BLaER1 treated with 17β-estradiol and CSF1 and Interleukin-3, amounts not matched to agents 10 nM and 100 nM (cell line): ENCODE results near the gene CELSR1.

Experiments used
- H3K27ac ChIP-seq, 11 experiments: shearing (Covaris generic); formaldehyde crosslinking; 2 replicates each; pipeline ENCODE4 v1.8.1; 2022
- H3K27me3 ChIP-seq, 11 experiments: shearing (Covaris generic); formaldehyde crosslinking; 2 replicates each; pipeline ENCODE4 v1.8.1; 2022
- H3K36me3 ChIP-seq, 11 experiments: shearing (Covaris generic); formaldehyde crosslinking; 2 replicates each; pipeline ENCODE4 v1.8.1; 2022
- H3K4me1 ChIP-seq, 10 experiments: shearing (Covaris generic); formaldehyde crosslinking; 2 replicates each; pipeline ENCODE4 v1.8.1; 2022
- H3K4me2 ChIP-seq, 11 experiments: shearing (Covaris generic); formaldehyde crosslinking; 2 replicates each; pipeline ENCODE4 v1.8.1; 2022
- H3K4me3 ChIP-seq, 10 experiments: shearing (Covaris generic); formaldehyde crosslinking; 2 replicates each; pipeline ENCODE4 v1.8.1; 2022
- H3K9ac ChIP-seq, 11 experiments: shearing (Covaris generic); formaldehyde crosslinking; 2 replicates each; pipeline ENCODE4 v1.8.1; 2022
- H3K9me3 ChIP-seq, 11 experiments: shearing (Covaris generic); formaldehyde crosslinking; replicated peaks in 1 of 11; 2 replicates each; pipeline ENCODE4 v1.8.1; 2022
- H4K20me1 ChIP-seq, 11 experiments: shearing (Covaris generic); formaldehyde crosslinking; 2 replicates each; pipeline ENCODE4 v1.8.1; 2022
- Cebpa-rat ChIP-seq, 11 experiments: shearing (Covaris generic); IDR thresholded peaks; 2 replicates each; pipeline ENCODE4 v1.8.1; 2022

CELSR1 gene

DNA sequence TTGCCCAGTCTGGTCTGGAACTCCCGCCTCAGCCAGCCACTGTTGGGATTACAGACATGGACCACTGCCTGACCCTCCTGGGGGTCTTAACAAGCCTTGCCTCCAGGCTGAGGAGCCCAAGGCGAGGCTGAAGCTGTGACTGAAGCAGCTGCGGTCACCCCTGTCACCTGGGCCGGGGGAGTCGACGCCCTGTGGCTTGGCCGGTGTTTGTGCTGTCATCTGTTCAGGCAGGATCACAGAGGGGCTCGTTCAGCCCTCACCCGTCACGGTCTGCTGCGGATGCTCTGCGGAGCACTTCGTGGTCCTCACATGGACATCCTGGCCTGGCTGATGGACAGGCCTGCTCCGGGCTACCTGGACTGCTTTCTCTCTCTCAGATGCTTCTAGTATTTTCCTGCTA, 178.1 kb downstream of the CELSR1 start:
- Histone ChIP-seq H3K27ac (no peak overlapping the region), H3K4me3 (no peak overlapping the region), H3K4me1 (peaks cover 25 to 68% (median 59%) of the 10 kb centered on the region in 10 experiments), H4K20me1 (peaks cover 15 to 98% (median 89%) of the 10 kb centered on the region in 11 experiments; a peak in 21 of 22 replicates), H3K9me3 (no peaks in the 10 kb centered on the region), H3K9ac (no peak overlapping the region), H3K4me2 (no peak overlapping the region), H3K27me3 (peaks cover 6 to 38% (median 30%) of the 10 kb centered on the region in 11 experiments; a peak in 20 of 22 replicates), H3K36me3 (peaks cover 7 to 50% (median 42%) of the 10 kb centered on the region in 11 experiments)
- no peak for TF ChIP-seq Cebpa-rat (IDR thresholded peaks at IDR 0.05)

GRCh38 chr22:46358766-46359165, 178.7 kb downstream of the CELSR1 start:
- peaks cover 21 to 98% (median 89%) of the 10 kb centered on the region in 11 experiments; a peak in 21 of 22 replicates for H4K20me1 ChIP-seq
- H3K27ac ChIP-seq = no peak overlapping the region
- peaks cover 23 to 68% (median 59%) of the 10 kb centered on the region in 10 experiments for H3K4me1 ChIP-seq
- H3K27me3 ChIP-seq = peaks cover 0 to 32% (median 24%) of the 10 kb centered on the region in 11 experiments; a peak in 19 of 22 replicates
- H3K4me2 ChIP-seq = no peak overlapping the region
- TF ChIP-seq Cebpa-rat (IDR thresholded peaks at IDR 0.05) = no peak
- no peaks in the 10 kb centered on the region for H3K9me3 ChIP-seq
- no peak overlapping the region for H3K4me3 ChIP-seq
- H3K36me3 ChIP-seq = peaks cover 13 to 56% (median 48%) of the 10 kb centered on the region in 11 experiments
- H3K9ac ChIP-seq = no peak overlapping the region

DNA sequence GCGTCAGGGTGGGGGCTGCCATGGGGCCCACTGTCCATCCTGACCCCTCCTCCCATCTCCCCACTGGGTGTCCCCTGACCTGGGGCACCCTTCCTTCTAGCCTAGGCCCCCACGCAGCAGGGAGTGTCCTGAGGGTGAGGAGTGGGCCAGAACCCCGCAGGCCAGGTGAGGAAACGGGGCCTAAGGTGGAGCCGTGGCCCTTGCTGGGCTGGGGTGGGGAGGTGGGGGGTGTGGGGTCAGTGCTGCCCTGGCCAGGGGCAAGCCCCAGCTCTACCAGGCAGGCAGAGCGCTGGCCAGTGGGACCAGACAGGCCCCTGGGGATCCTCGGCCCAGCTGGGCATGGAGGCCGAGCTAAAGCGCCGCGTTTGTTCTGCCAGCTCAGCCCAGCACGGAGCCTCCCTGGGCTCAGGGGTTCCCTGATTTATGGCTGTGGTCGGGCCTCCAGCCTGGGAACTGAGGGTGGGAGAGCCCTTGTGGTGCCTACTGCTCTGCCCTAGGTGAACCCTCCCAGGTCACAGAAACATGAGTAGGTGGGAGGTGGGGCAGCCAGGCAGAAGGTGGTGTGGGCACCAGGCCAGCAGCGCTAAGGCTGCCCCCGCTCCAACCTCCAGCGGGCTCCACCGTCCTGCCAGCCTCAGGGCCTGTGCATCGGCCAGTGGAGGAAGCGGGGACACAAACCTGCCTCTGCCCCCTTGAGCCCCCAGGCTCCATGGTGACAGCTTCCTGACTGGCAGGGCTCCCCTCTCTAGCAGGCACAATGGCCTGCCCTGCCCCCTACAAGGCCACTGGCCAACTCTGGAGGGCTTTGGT, 179.5 kb downstream of the CELSR1 start:
- Histone ChIP-seq H4K20me1 (peaks cover 29 to 98% (median 89%) of the 10 kb centered on the region in 11 experiments; a peak in 21 of 22 replicates), H3K27ac (no peak overlapping the region), H3K27me3 (peaks cover 0 to 24% (median 15%) of the 10 kb centered on the region in 11 experiments; a peak in 17 of 22 replicates), H3K4me2 (peak overlapping the region in 2 of 11 experiments; percentile 81 to 90; a peak in 2 of 22 replicates), H3K36me3 (peaks cover 20 to 65% (median 56%) of the 10 kb centered on the region in 11 experiments), H3K9me3 (no peaks in the 10 kb centered on the region), H3K4me1 (peaks cover 22 to 68% (median 59%) of the 10 kb centered on the region in 10 experiments), H3K9ac (no peak overlapping the region), H3K4me3 (no peak overlapping the region)
- TF ChIP-seq Cebpa-rat (IDR thresholded peaks at IDR 0.05) = no peak

DNA sequence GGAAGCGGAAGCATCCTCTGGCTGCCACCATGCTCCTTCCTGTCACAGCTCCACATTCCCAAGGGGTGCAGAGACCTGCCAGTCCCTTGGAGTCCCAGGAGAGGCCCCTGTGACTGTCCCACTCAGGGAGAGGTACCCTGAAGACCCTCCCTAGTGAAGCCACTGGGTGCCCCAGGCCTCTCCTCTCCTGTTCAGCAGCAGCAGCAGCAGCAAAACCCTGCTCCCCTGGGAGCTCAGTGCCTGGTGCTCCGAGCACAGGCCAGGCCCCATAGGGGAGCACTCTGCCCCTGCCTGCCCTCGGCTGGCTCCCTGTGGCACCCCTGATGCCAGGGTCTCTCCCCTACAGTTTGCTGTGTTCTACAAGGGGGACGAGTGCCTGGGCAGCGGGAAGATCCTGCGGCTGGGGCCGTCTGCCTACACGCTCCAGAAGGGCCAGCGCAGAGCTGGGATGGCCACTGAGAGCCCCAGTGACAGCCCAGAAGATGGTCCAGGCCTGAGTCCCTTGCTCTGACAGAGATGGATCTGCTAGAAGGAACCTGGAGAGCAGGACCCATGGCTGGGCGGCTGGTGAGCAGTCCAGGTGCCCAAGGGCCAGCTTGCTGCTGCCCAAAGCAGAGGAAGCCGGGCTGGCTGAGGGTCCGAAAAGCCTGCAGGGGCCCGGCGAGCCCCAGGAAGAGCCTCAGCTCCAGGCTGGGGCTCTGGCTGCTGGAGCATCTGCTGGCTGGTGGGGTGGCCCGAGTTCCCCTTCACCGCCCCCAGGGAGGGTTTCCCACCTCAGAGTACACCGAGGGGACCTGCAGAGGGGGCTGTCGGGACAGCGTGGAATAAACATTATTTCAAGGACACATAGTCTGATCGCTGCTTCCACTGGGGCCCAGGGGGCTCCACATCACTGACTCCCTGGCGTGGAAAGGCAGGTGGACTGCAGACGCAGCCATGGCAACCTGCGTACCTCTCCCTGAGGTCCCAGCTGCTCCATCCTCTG, 180.6 kb downstream of the CELSR1 start:
- peak overlapping the region in 8 of 11 experiments; percentile 10 to 64 (median 42); a peak in 12 of 22 replicates for H3K9ac ChIP-seq
- H3K9me3 ChIP-seq = no peaks in the 10 kb centered on the region
- H3K27ac ChIP-seq = peak overlapping the region in 5 of 11 experiments; percentile 23 to 48 (median 35); a peak in 7 of 22 replicates
- H3K27me3 ChIP-seq = peaks cover 0 to 15% (median 5%) of the 10 kb centered on the region in 11 experiments; a peak in 12 of 22 replicates
- H3K4me1 ChIP-seq = peaks cover 15 to 68% (median 59%) of the 10 kb centered on the region in 10 experiments
- H4K20me1 ChIP-seq = peaks cover 39 to 98% (median 89%) of the 10 kb centered on the region in 11 experiments; a peak in 21 of 22 replicates
- H3K36me3 ChIP-seq = peaks cover 31 to 76% (median 67%) of the 10 kb centered on the region in 11 experiments
- no peak overlapping the region for H3K4me3 ChIP-seq
- H3K4me2 ChIP-seq = peak overlapping the region; percentile 62 to 91 (median 81)
- TF ChIP-seq Cebpa-rat (IDR thresholded peaks at IDR 0.05) = no peak

DNA sequence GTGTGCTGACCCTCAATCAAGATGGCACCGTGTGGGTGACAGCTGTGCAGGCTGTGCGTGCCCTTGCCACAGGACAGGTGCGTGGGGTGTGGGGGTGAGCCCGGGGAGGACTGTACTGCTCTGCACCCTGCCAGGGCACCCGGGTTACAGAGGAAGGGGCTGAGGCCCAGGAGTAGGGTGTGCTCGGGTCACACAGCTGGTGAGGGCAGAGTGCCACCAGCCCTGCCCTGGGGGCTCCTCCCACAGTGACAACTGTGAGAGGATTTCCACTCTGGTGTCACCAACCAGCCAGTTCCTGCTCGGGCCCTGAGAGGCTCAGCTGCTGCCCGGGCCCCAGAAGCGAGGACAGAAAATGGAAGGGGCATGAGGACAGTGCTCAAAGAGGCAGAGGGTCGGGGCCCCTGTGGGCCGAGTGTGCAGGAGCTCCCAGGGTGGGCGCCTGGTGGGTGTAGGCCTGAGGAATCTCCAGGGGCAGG, 181.4 kb downstream of the CELSR1 start:
- Histone ChIP-seq H3K36me3 (peaks cover 39 to 84% (median 75%) of the 10 kb centered on the region in 11 experiments), H3K4me2 (peak overlapping the region; percentile 62 to 91 (median 81)), H3K4me1 (peaks cover 15 to 67% (median 59%) of the 10 kb centered on the region in 10 experiments), H3K27ac (peak overlapping the region in 9 of 11 experiments; percentile 11 to 48 (median 23); a peak in 11 of 22 replicates), H4K20me1 (peaks cover 39 to 99% (median 91%) of the 10 kb centered on the region in 11 experiments; a peak in 21 of 22 replicates), H3K4me3 (0 out of 20 replicates have a peak overlapping the region, but pooled peaks of 1 of the 10 experiments have one; percentile 14), H3K27me3 (peaks cover 0 to 12% (median 0%) of the 10 kb centered on the region in 11 experiments; a peak in 2 of 22 replicates), H3K9me3 (no peaks in the 10 kb centered on the region), H3K9ac (peak overlapping the region in 10 of 11 experiments; percentile 10 to 64 (median 40); a peak in 15 of 22 replicates)
- no peak for TF ChIP-seq Cebpa-rat (IDR thresholded peaks at IDR 0.05)

GRCh38 chr22:46355369-46355995, 181.9 kb downstream of the CELSR1 start:
- Histone ChIP-seq H3K36me3 (peaks cover 44 to 89% (median 80%) of the 10 kb centered on the region in 11 experiments), H3K27ac (peak overlapping the region in 9 of 11 experiments; percentile 11 to 48 (median 23); a peak in 10 of 22 replicates), H3K27me3 (0 out of 22 replicates have a peak, but pooled peaks cover 0 to 7% (median 0%) of the 10 kb centered on the region in 11 experiments), H3K9ac (peak overlapping the region in 10 of 11 experiments; percentile 10 to 64 (median 40); a peak in 15 of 22 replicates), H3K4me3 (peak overlapping the region in 1 of 10 experiments; percentile 14; a peak in 1 of 20 replicates), H3K4me2 (peak overlapping the region; percentile 62 to 91 (median 81)), H3K4me1 (peaks cover 15 to 67% (median 59%) of the 10 kb centered on the region in 10 experiments), H4K20me1 (peaks cover 39 to 99% (median 96%) of the 10 kb centered on the region in 11 experiments; a peak in 21 of 22 replicates), H3K9me3 (no peaks in the 10 kb centered on the region)
- TF ChIP-seq Cebpa-rat (IDR thresholded peaks at IDR 0.05) = no peak

GRCh38 chr22:46354993-46355305, 182.5 kb downstream of the CELSR1 start:
- Histone ChIP-seq H3K4me2 (peak overlapping the region in 9 of 11 experiments; percentile 50 to 91 (median 84); a peak in 15 of 22 replicates), H3K9me3 (no peaks in the 10 kb centered on the region)
- no peak for TF ChIP-seq Cebpa-rat (IDR thresholded peaks at IDR 0.05)

More at GRCh38 chr22:46354993-46355305, 182.5 kb downstream of the CELSR1 start:
- peaks cover 39 to 100% (median 98%) of the 10 kb centered on the region in 11 experiments; a peak in 21 of 22 replicates for H4K20me1 ChIP-seq
- no peak overlapping the region for H3K4me3 ChIP-seq
- 0 out of 22 replicates have a peak, but pooled peaks cover 0 to 4% (median 0%) of the 10 kb centered on the region in 11 experiments for H3K27me3 ChIP-seq
- H3K27ac ChIP-seq = no peak overlapping the region
- peaks cover 49 to 92% (median 83%) of the 10 kb centered on the region in 11 experiments for H3K36me3 ChIP-seq
- no peak overlapping the region for H3K9ac ChIP-seq
- peaks cover 15 to 67% (median 59%) of the 10 kb centered on the region in 10 experiments for H3K4me1 ChIP-seq
